Muscle of back (tissue), 11 donors: ENCODE measurements around the gene KLK3. TPM values are rescaled to one million over a fixed set of nuclear protein-coding genes. Genes with fewer than 3 reads are reported as not detected.
A peak's percentile ranks its signal among the peaks of the same experiment; 100 is the strongest.

Experiments
- DNase-seq, 3 donors: peaks; one replicate each; pipeline versions ENCODE4 v3.0.0 to v3.0.0-alpha.2; 2013
- polyA plus RNA-seq, 10 donors: library from polyadenylated mRNA; unstranded; fragments of 120-200 nt; gene quantifications; one replicate each; pipeline ENCODE4 v1.2.1, GENCODE V29; 2013; ENCODE audit not compliant: insufficient read length in 10 of 10

KLK3 gene
- polyA plus RNA-seq, 10 donors = not detected

- no peak for DNase-seq
These were observed 42.9 kb downstream of the KLK3 start for GRCh38 chr19:50897612-50898011.

- no peak for DNase-seq
These were observed 43.3 kb downstream of the KLK3 start for GRCh38 chr19:50898018-50898417.

GRCh38 chr19:50899569-50899968 is 44.9 kb downstream of the KLK3 start:
- no peak for DNase-seq

- DNase-seq = no peak
These were observed 47.9 kb downstream of the KLK3 start for GRCh38 chr19:50902640-50903039.

DNA sequence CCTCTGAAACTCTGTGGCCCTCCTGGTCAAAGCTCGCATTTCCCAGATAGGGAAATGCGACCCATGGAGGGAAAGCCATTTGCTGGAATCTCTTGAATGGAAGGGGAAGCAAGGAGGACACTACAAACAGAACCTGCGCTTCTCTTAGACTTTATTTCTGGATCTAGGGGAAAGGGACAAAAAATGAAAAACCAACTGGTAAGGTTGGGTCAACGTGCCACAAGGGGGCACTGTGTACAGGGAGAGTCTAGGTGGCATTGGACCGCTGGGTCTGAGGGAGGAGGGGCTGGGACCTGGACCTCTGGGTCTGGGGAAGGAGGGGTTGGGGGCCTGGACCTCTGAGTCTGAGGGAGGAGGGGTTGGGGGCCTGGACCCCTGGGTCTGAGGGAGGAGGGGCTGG is 51.5 kb downstream of the KLK3 start:
- DNase-seq = no peak

- no peak for DNase-seq
These were observed 53.6 kb downstream of the KLK3 start for GRCh38 chr19:50908336-50908735.

DNA sequence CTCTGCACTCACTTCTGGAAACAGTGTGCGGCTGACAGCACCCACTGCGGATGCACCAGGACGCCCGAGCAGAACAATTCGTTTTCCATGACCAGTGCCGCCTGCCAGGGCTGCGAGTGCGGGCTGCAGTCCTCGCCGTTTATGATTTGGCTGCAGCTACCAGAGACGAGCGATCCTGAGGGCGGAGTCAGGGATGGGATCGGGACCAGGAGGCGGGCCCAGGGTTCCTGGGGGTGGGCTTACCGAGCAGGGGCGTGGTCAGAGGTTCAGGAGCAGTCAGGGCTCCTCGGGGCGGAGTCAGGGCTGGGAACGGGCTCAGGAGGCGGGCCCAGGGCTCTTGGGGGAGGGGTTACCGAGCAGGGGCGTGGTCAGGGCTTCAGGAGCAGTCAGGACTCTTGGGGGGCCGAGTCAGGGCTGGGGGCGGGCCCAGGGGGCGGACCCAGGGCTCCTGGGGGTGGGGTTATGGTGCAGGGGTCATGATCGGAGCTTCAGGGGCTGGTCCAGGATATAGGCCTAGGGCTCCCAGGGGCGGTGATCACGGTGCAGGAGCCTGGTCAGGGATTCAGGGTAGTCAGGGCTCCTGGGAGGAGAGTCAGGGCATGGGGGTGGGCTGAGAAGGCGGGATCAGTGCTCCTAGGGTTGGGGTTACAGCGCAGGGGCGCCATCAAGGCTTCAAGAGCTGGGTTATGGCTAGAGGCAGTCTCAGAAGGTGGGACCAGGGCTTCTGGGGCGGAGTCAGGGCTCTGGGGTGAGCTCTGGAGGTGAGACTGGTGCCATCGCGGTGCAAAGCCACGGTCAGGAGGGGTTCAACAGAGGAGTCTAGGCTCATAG is 54.7 kb downstream of the KLK3 start:
- DNase-seq = peak in 1 of 3 donors; percentile 9

Other genes starting within 250 kb of the KLK3 start
- under 1 TPM in 4 of 10 donors, not detected in 6; 0.08 to 0.24 (median 0.11) TPM for gene SYT3, start 215.0 kb upstream of the KLK3 start, polyA plus RNA-seq
- gene C19orf81, start 205.5 kb upstream of the KLK3 start, polyA plus RNA-seq = 1 to 10 TPM in 7 of 10 donors, under 1 TPM in 3; 0.65 to 3.1 (median 1.3) TPM
- gene SHANK1, start 135.1 kb upstream of the KLK3 start, polyA plus RNA-seq = 10 to 100 TPM; 13.4 to 36.5 (median 27.3) TPM
- 10 to 100 TPM; 17.4 to 47.6 (median 27.5) TPM for gene CLEC11A, start 131.6 kb upstream of the KLK3 start, polyA plus RNA-seq
- gene GPR32, start 84.5 kb upstream of the KLK3 start, polyA plus RNA-seq = not detected
- under 1 TPM in 4 of 10 donors, not detected in 6; 0.13 to 0.24 (median 0.16) TPM for gene ACP4, start 64.5 kb upstream of the KLK3 start, polyA plus RNA-seq
- 1 to 10 TPM in 1 of 10 donors, under 1 TPM in 5, not detected in 4; 0.19 to 1.3 (median 0.46) TPM for gene KLK1, start 31.1 kb upstream of the KLK3 start, polyA plus RNA-seq
- gene KLK15, start 21.3 kb upstream of the KLK3 start, polyA plus RNA-seq = not detected
- not detected for gene KLK2, start 18.5 kb downstream of the KLK3 start, polyA plus RNA-seq
- not detected for gene KLK4, start 56.5 kb downstream of the KLK3 start, polyA plus RNA-seq
- under 1 TPM in 1 of 10 donors, not detected in 9; 0.15 TPM for gene KLK5, start 98.1 kb downstream of the KLK3 start, polyA plus RNA-seq
- under 1 TPM in 6 of 10 donors, not detected in 4; 0.14 to 0.52 (median 0.24) TPM for gene KLK6, start 114.7 kb downstream of the KLK3 start, polyA plus RNA-seq
- under 1 TPM in 4 of 10 donors, not detected in 6; 0.11 to 0.31 (median 0.24) TPM for gene KLK7, start 129.0 kb downstream of the KLK3 start, polyA plus RNA-seq
- 1 to 10 TPM in 2 of 10 donors, not detected in 8; 1.3 to 2.1 TPM for gene KLK8, start 146.7 kb downstream of the KLK3 start, polyA plus RNA-seq
- gene KLK10, start 164.8 kb downstream of the KLK3 start, polyA plus RNA-seq = under 1 TPM in 7 of 10 donors, not detected in 3; 0.10 to 0.84 (median 0.14) TPM
- gene KLK11, start 171.7 kb downstream of the KLK3 start, polyA plus RNA-seq = 1 to 10 TPM in 2 of 10 donors, under 1 TPM in 1, not detected in 7; 0.10 to 5.1 (median 1.5) TPM
- not detected for gene KLK12, start 180.1 kb downstream of the KLK3 start, polyA plus RNA-seq
- under 1 TPM in 2 of 10 donors, not detected in 8; 0.37 to 0.51 TPM for gene KLK13, start 210.2 kb downstream of the KLK3 start, polyA plus RNA-seq
- gene KLK14, start 228.0 kb downstream of the KLK3 start, polyA plus RNA-seq = under 1 TPM in 6 of 10 donors, not detected in 4; 0.12 to 0.42 (median 0.23) TPM